K562 (cell line): ENCODE data around the gene BANP. TPM values are rescaled to one million over a fixed set of nuclear protein-coding genes. Genes with fewer than 3 reads are reported as not detected.
A peak's percentile ranks its signal among the peaks of the same experiment; 100 is the strongest.
"Not testable (repeated sequence)": the region's sequence is repeated elsewhere in the genome, so short reads cannot be mapped to it uniquely, and the experiment has no call there.

Source experiments
- ATAC-seq: fragments of 200-7000 bp; cut with Tn5 transposase; 3 replicates; pipeline ENCODE4 v1.9.1; 2020; ENCODE audit warnings: moderate library complexity
- BruUV-seq: library from RNA; stranded (reverse); fragments of 400-500 nt; replicated peaks from 2 replicates; lab custom pipeline; 2021; lab: Mats Ljungman, UMichigan
- CTCF ChIA-PET: fragments of 300-600 bp; formaldehyde crosslinking; extraction: SDS; loops from one replicate; lab custom pipeline; 2021; ENCODE audit warnings: low intra/inter-chr PET ratio; lab: Yijun Ruan, JAX
- POLR2A ChIA-PET: fragments of 300-600, 350-650 bp; sonication (Branson Sonifier 250); formaldehyde crosslinking; extraction: SDS; loops from one replicate; lab custom pipeline; 2021; ENCODE audit warnings: antibody characterized with exemption, inconsistent platforms; lab: Yijun Ruan, JAX
- DNase-seq, 4 experiments: peaks; one replicate each; pipeline versions ENCODE4 v3.0.0 to v3.0.0-alpha.2; 2011 to 2018; ENCODE audit warnings: low spot score in 3 of 4, mixed read lengths in 3 of 4; ENCODE audit errors: extremely low read depth in 1 of 4
- FAIRE-seq: peaks from 2 replicates; lab custom pipeline; 2011; peaks lifted over from hg19 to GRCh38; lab: Jason Lieb, UNC
- H2AFZ ChIP-seq: 2 replicates; pipeline ENCODE4 v1.6.0; 2011; ENCODE audit warnings: low read depth, low read length, control low read depth, inconsistent platforms
- H3K27ac ChIP-seq: fragments of 200-600 bp; 3 replicates; pipeline ENCODE4 v1.8.0; 2011; ENCODE audit warnings: low read depth, mild to moderate bottlenecking, control low read depth, inconsistent platforms, low read length, moderate library complexity, mixed read lengths; ENCODE audit errors: extremely low read depth
- H3K27me3 ChIP-seq, 2 experiments: fragments of 300-600 bp in 1 of 2; 2 replicates in 1 of 2; 3 replicates in 1 of 2; pipeline versions ENCODE4 v1.6.0 to v1.8.0; 2011; ENCODE audit warnings: inconsistent platforms in 2 of 2, low read length in 2 of 2, mild to moderate bottlenecking in 1 of 2, mixed read lengths in 1 of 2, moderate library complexity in 1 of 2; ENCODE audit not compliant: control insufficient read depth in 2 of 2, insufficient read depth in 2 of 2
- H3K36me3 ChIP-seq: fragments of 300-600 bp; 3 replicates; pipeline ENCODE4 v1.8.0; 2011; ENCODE audit warnings: mild to moderate bottlenecking, low read length, inconsistent platforms; ENCODE audit not compliant: control insufficient read depth, insufficient read depth
- H3K4me1 ChIP-seq, 2 experiments: fragments of 200-600 bp in 1 of 2; replicated peaks in 1 of 2; 2 replicates in 1 of 2; 3 replicates in 1 of 2; pipeline versions ENCODE4 v1.5.1 to v1.8.0; 2011; ENCODE audit warnings: inconsistent platforms in 2 of 2, low read length in 2 of 2, mild to moderate bottlenecking in 1 of 2, mixed read lengths in 1 of 2, moderate library complexity in 1 of 2; ENCODE audit not compliant: control insufficient read depth in 2 of 2, insufficient read depth in 2 of 2
- H3K4me2 ChIP-seq: 2 replicates; pipeline ENCODE4 v1.6.1; 2011; ENCODE audit warnings: low read length, control low read depth, inconsistent platforms, mixed read lengths; ENCODE audit not compliant: insufficient read depth
- H3K4me3 ChIP-seq: fragments of 200-600 bp; sonication (generic), shearing (Covaris generic); 2 replicates; pipeline ENCODE4 v1.5.1; 2016; ENCODE audit warnings: control low read depth, inconsistent platforms
- H3K79me2 ChIP-seq: fragments of 200-600 bp; 3 replicates; pipeline ENCODE4 v1.8.0; 2011; ENCODE audit warnings: low read length, inconsistent platforms; ENCODE audit not compliant: control insufficient read depth, insufficient read depth
- H3K9ac ChIP-seq, 2 experiments: 2 replicates each; pipeline versions ENCODE4 v1.6.0 to v1.6.1; 2011; ENCODE audit warnings: low read depth in 2 of 2, low read length in 2 of 2, control low read depth in 1 of 2, inconsistent platforms in 1 of 2, mild to moderate bottlenecking in 1 of 2, mixed read lengths in 1 of 2; ENCODE audit not compliant: insufficient read depth in 1 of 2
- H3K9me1 ChIP-seq: one replicate; pipeline ENCODE4 v1.6.0; 2011; ENCODE audit warnings: inconsistent platforms, mild to moderate bottlenecking, low read length, moderate library complexity; ENCODE audit not compliant: control insufficient read depth, insufficient read depth
- H3K9me3 ChIP-seq: replicated peaks from 2 replicates; pipeline ENCODE4 v1.5.1; 2011; ENCODE audit warnings: low read depth, low read length, inconsistent platforms; ENCODE audit not compliant: control insufficient read depth, insufficient read depth
- H4K20me1 ChIP-seq: replicated peaks from 2 replicates; pipeline ENCODE4 v1.6.1; 2011; ENCODE audit warnings: low read length, inconsistent platforms, mixed read lengths; ENCODE audit not compliant: control insufficient read depth, insufficient read depth
- FOS ChIP-seq: IDR thresholded peaks from 3 replicates; pipeline ENCODE4 v1.6.1; 2011; ENCODE audit not compliant: insufficient read length; ENCODE audit errors: extremely low read depth
- WGBS: fragments of 100-300 bp; shearing (Covaris generic); methylation state at CpG from one replicate; pipeline ENCODE4 v1.1.6; 2016; ENCODE audit warnings: low coverage, mixed read lengths; ENCODE audit not compliant: insufficient coverage; ENCODE audit errors: missing lambda C conversion rate; 5-methylcytosine and 5-hydroxymethylcytosine counted together
- in situ Hi-C: fragments of 300-500 bp; cut with MboI; formaldehyde crosslinking; loops from 4 replicates; pipeline ENCODE4 v1.15.0; 2018; ENCODE audit warnings: inconsistent platforms, mixed read lengths
- intact Hi-C: fragments of 100-400 bp; cut with micrococcal nuclease; formaldehyde crosslinking; loops from 2 replicates; pipeline ENCODE4 v1.14.2; 2022
- polyA plus RNA-seq, 8 experiments: library from polyadenylated mRNA; depleted of rRNA in 4 of 8; stranded (reverse) in 5 of 8; unstranded in 3 of 8; fragments of >200 nt; fragmentation: Nextera tagmentation in 2 of 8; fragmentation: Illumina TruSeq in 1 of 8; extraction: Ambion mirVana in 2 of 8; extraction: Trizol in 1 of 8; gene quantifications; 2 replicates each; pipeline versions ENCODE4 v1.2.1 to v1.2.3, GENCODE V29; 2011 to 2014; ENCODE audit warnings: inconsistent platforms in 1 of 8, missing spikeins in 1 of 8
- total RNA-seq, 7 experiments: library from RNA; depleted of rRNA in 6 of 7; stranded (reverse); fragments of >200 nt in 6 of 7; fragmentation: Illumina TruSeq in 2 of 7; extraction: Trizol in 2 of 7; gene quantifications; 2 replicates each; pipeline versions ENCODE4 v1.2.1 to v1.2.3, GENCODE V29; 2011 to 2021; ENCODE audit warnings: low replicate concordance in 1 of 7

The BANP gene
- total and polyA plus RNA-seq, 9 of the 15 experiments (the other 6 are each of a cell fraction or from before 2014, with no cell fraction given) = 4.6 to 22.1 (median 15.6) TPM

- H3K79me2 ChIP-seq = no peaks in the 10 kb centered on the region
- ChIA-PET POLR2A (no interaction called here), CTCF (no interaction called here)
- intact Hi-C loops = no loop called here
- FAIRE-seq (no peak), DNase-seq (no peak), ATAC-seq (no peak)
- H3K4me3 ChIP-seq = no peak overlapping the region
- no peaks in the 10 kb centered on the region for H3K4me1 ChIP-seq
- peaks cover 8% of the 10 kb centered on the region; the same call in 2 of the 3 replicates for H3K36me3 ChIP-seq
- in situ Hi-C loops = no loop called here
- H3K9me1 ChIP-seq = no peaks in the 10 kb centered on the region
- no TSS peak for BruUV-seq
- H2AFZ ChIP-seq = no peak overlapping the region
- no peaks in the 10 kb centered on the region for H3K9me3 ChIP-seq
- peak overlapping the region in 1 of 2 experiments; percentile 26; a peak in 1 of 4 replicates for H3K9ac ChIP-seq
- H3K27me3 ChIP-seq = no peaks in the 10 kb centered on the region
- H3K4me2 ChIP-seq = no peak overlapping the region
- H3K27ac ChIP-seq = no peak overlapping the region
- 88% methylated on average over 12 of the region's 14 CpGs for WGBS
- TF ChIP-seq FOS = no peak
- 0 out of 2 replicates have a peak, but pooled peaks cover 3% of the 10 kb centered on the region for H4K20me1 ChIP-seq
Observed at GRCh38 chr16:88035292-88035691, 84.1 kb downstream of the BANP start.

GRCh38 chr16:88035884-88036639 is 84.8 kb downstream of the BANP start:
- H3K4me3 ChIP-seq, H3K9ac ChIP-seq, DNase-seq, H3K4me2 ChIP-seq, H3K36me3 ChIP-seq, intact Hi-C loops, POLR2A ChIA-PET, BruUV-seq, H2AFZ ChIP-seq, CTCF ChIA-PET, FAIRE-seq, H3K27me3 ChIP-seq, ATAC-seq, H3K27ac ChIP-seq, H3K79me2 ChIP-seq, H3K9me1 ChIP-seq, H4K20me1 ChIP-seq, H3K4me1 ChIP-seq, in situ Hi-C loops, H3K9me3 ChIP-seq: not testable (repeated sequence)
- WGBS = 88% methylated on average over 26 of the region's 30 CpGs

DNA sequence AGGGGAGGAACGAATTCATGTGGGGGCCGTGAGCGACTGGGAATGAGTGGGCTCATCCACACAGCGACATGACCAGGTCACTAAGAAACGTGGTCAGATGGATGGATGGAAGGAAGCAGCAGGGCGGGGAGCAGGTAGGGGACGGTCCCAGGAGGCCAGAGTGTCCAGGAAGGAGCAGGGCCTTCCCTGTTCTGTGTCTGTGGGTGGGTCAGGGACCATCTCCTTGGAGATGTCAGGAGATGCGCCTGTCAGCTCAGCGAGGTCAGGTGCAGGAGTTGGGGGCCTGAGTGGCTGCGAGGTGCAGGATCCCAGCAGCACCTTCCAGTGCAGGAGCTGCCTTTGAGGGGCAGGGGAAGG is 85.4 kb downstream of the BANP start:
- 79% methylated on average over 10 of the region's 10 CpGs for WGBS
- H2AFZ ChIP-seq, H3K79me2 ChIP-seq, H3K9ac ChIP-seq, DNase-seq, intact Hi-C loops, H4K20me1 ChIP-seq, H3K4me3 ChIP-seq, H3K27me3 ChIP-seq, in situ Hi-C loops, H3K36me3 ChIP-seq, CTCF ChIA-PET, H3K9me1 ChIP-seq, H3K4me1 ChIP-seq, FAIRE-seq, H3K9me3 ChIP-seq, H3K4me2 ChIP-seq, H3K27ac ChIP-seq, POLR2A ChIA-PET, BruUV-seq, ATAC-seq: not testable (repeated sequence)
